Fibroblast of skin of right biceps (primary cell): ENCODE data around the gene CCDC82.
"Not testable (repeated sequence)": the region's sequence is repeated elsewhere in the genome, so short reads cannot be mapped to it uniquely, and the experiment has no call there.

Experiments
- DNase-seq: peaks from one replicate; pipeline ENCODE4 v3.0.0-alpha.2; 2013

CCDC82 gene

GRCh38 chr11:96389720-96390487 is at the start of gene CCDC82, which contains the start of gene JRKL:
Gene CCDC82 (minus strand): TSS chr11:96389912. CDS start chr11:96384747, 5,165 bp downstream.
Gene JRKL (plus strand): TSS chr11:96390013. CDS start chr11:96390650, 637 bp downstream.
- peak; percentile 97 for DNase-seq

- DNase-seq: not testable (repeated sequence)
Measured at GRCh38 chr11:96432654-96433053, 42.9 kb upstream of the CCDC82 start.

- no peak for DNase-seq
Measured at GRCh38 chr11:96430668-96431067, 41.0 kb upstream of the CCDC82 start.

GRCh38 chr11:96424693-96425092 is 35.0 kb upstream of the CCDC82 start:
- peak; percentile 80 for DNase-seq

GRCh38 chr11:96413408-96413807 is 23.7 kb upstream of the CCDC82 start:
- no peak for DNase-seq

- DNase-seq: no peak
Measured at GRCh38 chr11:96412761-96413381, 23.2 kb upstream of the CCDC82 start.

DNA sequence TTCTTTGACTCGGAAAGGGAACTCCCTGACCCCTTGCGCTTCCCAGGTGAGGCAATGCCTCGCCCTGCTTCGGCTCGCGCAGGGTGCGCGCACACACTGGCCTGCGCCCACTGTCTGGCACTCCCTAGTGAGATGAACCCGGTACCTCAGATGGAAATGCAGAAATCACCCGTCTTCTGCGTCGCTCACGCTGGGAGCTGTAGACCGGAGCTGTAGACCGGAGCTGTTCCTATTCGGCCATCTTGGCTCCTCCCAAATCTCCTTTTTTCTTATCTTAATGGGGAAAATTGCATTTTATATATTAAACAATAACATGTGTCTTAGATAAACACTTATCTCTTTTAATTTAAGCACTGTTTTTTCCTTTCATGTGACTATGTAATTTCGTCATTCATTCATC is 21.7 kb upstream of the CCDC82 start:
- DNase-seq: not testable (repeated sequence)

DNA sequence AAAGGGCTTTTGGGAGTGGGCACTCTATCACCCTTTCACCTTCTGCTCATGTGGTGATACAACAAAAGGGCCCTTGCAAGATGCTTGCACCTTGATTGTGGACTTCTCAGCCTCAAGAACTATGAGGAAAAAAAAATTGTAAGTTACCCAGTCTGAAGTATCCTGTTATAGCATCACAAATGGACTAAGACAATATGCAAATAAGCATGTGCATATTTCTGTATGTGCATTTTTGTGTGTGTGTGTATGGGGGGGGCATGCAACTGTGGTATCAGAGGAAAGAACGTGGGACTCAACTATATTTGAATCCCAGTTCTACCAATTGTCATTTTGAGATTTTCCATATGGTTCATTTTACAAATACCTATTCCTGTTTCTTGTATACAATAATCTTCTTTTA is 11.0 kb upstream of the CCDC82 start:
- no peak for DNase-seq

GRCh38 chr11:96397863-96398262 is 8.2 kb upstream of the CCDC82 start:
- no peak for DNase-seq

- no peak for DNase-seq
Measured at GRCh38 chr11:96396637-96397036, 6.9 kb upstream of the CCDC82 start.

DNA sequence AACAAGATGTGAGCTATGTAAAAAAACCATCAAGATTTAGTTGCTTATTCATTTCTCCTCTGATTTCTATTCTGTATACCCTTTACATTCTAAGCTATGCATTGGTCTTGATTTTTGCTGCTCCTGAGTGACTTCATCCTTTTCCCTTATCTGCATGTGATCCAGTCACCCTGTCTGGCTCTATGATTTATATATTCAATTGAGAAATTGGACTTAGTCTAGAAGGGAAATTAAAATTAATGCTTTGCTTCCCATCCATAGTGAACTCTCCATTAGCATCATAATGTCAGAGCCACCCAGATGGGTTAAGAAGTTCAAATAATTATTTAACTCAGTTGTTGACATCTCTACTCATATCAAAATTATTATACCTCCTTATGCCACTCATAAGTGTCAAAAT is 5.1 kb upstream of the CCDC82 start:
- no peak for DNase-seq

GRCh38 chr11:96393753-96394348 is 4.1 kb upstream of the CCDC82 start:
- peak; percentile 50 for DNase-seq

DNA sequence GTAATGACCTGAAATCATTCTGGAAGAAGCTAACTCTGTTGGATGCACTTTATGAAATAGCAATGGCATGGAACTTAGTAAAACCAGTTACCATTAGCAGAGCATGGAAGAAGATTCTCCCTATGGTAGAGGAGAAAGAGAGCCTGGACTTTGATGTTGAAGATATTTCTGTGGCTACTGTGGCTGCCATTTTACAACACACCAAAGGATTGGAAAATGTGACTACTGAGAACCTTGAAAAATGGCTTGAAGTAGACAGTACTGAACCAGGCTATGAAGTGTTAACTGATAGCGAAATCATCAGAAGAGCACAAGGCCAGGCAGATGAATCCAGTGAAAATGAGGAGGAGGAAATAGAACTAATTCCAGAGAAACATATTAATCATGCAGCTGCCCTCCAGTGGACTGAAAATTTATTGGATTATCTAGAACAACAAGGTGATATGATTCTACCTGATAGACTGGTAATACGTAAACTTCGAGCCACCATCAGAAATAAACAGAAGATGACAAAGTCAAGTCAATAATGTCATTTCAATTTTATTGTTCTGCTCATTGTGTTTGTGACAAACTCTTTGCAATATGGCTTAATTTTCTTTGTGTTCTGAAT is 2.1 kb upstream of the CCDC82 start:
- DNase-seq: peak; percentile 6

DNA sequence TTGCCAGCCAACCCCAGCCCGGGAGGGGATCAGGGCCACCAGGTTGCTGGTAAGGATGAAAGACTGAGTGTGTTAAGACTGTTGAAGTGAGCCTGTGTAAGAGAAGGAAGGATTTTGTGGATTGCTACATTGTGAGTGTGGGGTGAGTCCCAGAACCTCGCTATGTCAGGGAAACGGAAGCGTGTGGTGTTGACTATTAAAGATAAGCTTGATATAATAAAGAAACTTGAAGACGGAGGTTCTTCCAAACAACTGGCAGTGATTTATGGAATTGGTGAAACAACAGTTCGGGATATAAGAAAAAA is 728 bp upstream of the CCDC82 start:
- DNase-seq: no peak

DNA sequence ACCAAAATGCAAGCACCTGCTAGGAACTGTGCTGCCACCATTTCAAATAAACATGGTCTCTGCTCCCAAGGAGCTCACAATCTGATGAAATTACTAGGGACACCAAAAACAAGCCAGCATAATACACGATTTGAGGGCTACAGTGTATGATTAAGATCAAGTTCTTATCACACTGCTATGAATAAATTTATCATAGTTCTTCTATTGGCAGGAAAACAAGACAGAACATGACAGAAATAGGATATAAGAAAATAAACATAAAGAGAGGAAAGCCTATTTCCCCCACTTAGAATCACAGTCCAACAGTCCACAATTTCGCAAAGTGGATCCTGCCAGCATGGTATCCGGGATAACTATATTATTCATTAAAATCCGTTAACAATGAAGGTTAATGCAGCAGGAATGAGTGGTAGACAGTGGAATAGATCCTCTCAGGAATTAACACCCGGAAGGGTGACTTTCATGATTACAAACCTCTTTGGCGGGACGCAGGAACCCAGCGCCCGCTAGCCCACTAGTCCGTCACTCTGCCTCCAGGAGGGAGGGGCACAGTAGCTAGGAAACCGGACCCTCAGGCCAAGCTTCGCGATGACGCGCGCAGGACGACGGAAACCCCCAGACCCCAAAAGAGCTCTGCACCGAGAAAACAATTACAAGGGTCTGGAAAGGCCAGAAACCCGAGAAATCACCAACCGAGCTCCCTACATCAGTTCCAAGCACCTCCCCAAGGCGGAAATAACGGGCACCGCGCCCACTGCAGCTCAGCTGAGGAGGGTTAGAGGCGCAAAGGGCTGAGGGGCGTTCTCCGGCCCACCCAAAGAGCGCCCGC is 607 bp downstream of the CCDC82 start:
- DNase-seq: no peak

DNA sequence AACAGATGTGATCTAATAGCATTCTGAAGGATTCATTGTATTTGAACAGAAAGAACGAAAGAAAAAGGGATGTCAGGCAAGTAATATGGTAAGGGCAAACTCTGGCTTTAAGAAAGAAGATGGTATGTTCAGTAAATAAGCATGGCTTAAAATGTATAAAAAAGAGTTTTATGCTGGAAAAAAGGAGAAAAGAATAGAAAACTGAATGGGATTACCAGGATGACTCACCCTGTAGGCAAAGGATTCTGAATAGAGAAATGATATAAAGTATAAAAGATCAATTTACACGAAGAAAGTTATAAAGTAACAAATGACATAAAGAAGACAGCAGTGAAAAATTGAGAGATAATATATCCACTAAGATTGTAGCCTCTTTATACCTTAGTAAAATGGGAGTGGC is 4.5 kb downstream of the CCDC82 start:
- no peak for DNase-seq

- no peak for DNase-seq
Measured at GRCh38 chr11:96384156-96384555, 5.6 kb downstream of the CCDC82 start.

DNA sequence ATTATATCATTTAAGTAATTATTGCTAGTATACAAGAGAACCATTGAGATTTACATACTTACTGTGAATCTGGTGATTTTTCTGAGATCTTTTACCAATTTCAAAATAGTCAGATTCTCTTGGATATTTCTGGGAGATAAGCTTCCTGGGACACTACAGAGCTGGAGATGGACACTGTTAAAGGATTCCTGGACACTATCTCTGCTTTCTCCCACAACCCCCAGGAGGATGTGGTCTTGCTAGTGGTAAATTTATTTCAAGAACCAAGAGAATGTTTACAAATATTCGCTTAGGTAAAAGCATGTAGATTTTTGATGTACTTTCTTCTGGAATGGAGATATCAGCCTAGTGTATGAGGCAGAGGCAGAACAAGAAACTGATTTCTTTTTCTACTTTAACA is 12.9 kb downstream of the CCDC82 start:
- DNase-seq: no peak

DNA sequence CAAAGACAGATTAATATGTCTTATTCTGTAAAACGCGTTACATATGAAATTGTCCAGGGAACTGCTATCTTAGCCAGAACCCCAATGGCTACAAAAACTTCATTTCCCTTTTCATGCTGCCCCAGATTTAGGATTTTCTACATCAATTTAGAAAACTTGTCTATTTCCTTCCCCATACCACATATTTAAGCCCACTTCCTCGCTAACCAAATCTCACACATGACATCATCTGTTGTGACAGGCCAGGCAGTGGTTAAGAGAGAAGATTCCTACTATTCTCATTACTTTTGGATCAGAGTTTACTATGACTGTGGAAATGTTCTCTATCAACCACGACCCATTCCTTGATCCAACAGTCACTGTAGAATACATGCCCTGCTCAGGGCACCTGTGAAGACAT is 15.9 kb downstream of the CCDC82 start:
- DNase-seq: no peak

DNA sequence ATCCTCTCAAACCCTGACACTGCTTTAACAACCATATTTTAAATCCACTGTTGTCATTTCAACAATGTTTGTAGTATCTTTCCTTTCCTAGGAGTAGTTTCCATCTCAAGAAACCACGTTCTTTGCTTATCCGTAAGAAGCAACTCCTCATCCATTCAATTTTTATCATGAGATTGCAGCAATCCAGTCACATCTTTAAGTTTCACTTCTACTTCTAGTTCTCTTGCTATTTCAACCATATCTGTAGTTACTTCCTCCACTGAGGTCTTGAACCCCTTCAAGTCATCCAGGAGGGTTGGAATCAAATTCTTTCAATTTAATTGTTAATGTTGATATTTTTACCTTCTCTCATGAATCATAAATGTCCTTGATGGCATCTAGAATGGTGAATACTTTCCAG is 22.4 kb downstream of the CCDC82 start:
- DNase-seq: no peak

DNA sequence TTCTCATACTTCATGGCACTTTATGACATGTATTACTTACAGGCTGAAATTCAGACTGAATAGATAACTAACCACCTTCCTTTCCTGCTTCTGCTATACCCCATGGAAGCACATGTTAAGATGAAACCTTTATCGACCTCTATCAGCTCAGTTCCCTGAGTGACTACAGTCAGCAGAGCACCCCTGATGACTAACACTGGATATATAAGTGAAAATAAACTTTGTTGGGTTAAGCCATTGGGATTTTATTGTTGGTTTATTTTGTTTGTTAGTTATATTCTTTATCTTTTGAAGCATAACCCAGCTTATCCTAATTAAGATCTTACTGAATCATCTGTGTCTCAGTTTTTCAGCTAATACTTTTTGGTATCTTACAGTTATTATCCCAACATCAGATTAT is 23.7 kb downstream of the CCDC82 start:
- DNase-seq: peak; percentile 7

DNA sequence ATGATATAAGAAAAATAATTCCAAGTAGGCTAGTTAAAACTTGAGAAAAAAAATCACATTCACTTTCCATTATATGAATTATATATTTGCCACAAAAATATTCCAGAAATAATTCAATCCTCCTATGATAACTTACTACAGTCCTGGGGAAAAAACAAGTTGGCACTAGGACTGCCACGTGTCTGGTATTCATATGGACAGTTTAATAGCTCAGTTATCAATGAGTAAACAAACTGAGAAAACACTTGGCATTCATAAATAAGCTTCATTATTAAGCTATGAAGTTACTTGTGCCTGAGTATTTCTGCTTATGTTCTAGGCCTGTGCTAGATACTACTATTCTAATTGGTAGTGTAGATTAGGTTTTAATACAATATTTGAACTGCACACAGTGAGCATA is 24.2 kb downstream of the CCDC82 start:
- DNase-seq: no peak

DNA sequence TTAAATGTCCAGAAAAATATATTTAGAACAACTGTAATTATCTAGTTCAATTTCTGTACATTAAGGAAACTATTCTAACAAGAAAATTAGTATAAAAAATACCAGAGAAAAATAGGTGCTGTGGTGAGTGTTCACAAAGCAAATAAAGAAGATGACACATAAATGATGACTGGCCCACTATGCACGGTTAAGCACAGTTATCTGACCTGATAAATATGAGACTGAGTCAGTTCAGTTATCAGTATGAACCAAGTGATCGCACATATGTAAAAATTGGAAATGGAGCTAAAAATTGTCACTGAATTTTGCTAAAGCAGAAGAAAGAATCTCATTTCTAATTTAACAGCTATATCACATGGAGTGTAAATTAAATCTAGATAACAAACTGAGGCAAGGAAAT is 27.9 kb downstream of the CCDC82 start:
- no peak for DNase-seq
